Progenitor cell of endocrine pancreas (in vitro differentiated cells): Measurements from ENCODE around the gene GLB1L3. TPM values are rescaled to one million over a fixed set of nuclear protein-coding genes. Genes with fewer than 3 reads are reported as not detected.
"Not testable (repeated sequence)": the region's sequence is repeated elsewhere in the genome, so short reads cannot be mapped to it uniquely, and the experiment has no call there.

Source experiments
- DNase-seq: peaks from one replicate; pipeline ENCODE4 v3.0.0; 2021; ENCODE audit warnings: low spot score; ENCODE audit not compliant: unreplicated experiment
- H3K27ac Mint-ChIP-seq: 2 replicates; pipeline ENCODE4 v1.8.0; 2021; ENCODE audit warnings: mild to moderate bottlenecking, moderate library complexity, mixed read lengths
- H3K27me3 Mint-ChIP-seq: 2 replicates; pipeline ENCODE4 v1.8.0; 2021; ENCODE audit warnings: mixed read lengths
- H3K36me3 Mint-ChIP-seq: 2 replicates; pipeline ENCODE4 v1.8.0; 2022; ENCODE audit warnings: mixed read lengths; ENCODE audit not compliant: insufficient read depth
- H3K4me1 Mint-ChIP-seq: 2 replicates; pipeline ENCODE4 v1.8.0; 2021; ENCODE audit warnings: low read depth, mixed read lengths
- H3K4me3 Mint-ChIP-seq: 2 replicates; pipeline ENCODE4 v1.8.0; 2021; ENCODE audit warnings: low read depth, mild to moderate bottlenecking, moderate library complexity, mixed read lengths
- H3K9me3 Mint-ChIP-seq: 2 replicates; pipeline ENCODE4 v1.8.0; 2021; ENCODE audit warnings: low read depth, mixed read lengths
- total RNA-seq: library from RNA; stranded (reverse); gene quantifications from 2 replicates; pipeline ENCODE4 v1.2.1, GENCODE V29; 2021
- TF ChIP-seq, protein P1 (sequence below): fragments of 200-600 bp; sonication (generic); IDR thresholded peaks from one replicate; pipeline ENCODE4 v1.5.0; 2021; ENCODE audit warnings: antibody characterized with exemption, mild to moderate bottlenecking; ENCODE audit not compliant: unreplicated experiment

The GLB1L3 gene
- total RNA-seq, 1 donor from 2014 or later = not detected

DNA sequence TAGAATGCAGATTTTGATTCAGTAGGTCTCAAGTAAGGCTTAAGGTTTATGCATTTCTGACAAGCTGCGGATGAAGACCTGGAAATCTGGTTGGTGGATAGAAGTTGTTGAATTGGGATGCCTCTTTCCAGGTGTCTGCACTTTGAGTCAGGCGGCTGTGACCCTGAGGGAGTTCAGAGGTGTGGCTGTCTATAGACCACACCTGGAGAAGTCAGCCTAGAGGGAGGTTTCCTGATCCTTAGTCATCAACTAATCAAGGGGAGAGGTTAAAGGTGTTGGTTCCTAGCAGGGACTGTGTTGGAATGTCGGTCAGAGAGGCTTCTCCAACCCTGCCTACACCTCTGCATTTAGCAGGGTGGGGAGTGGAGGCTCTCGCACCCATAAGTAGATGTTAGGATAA, 63.6 kb downstream of the GLB1L3 start:
- H3K4me3 Mint-ChIP-seq = no peak overlapping the region
- no peak for DNase-seq
- no peaks in the 10 kb centered on the region for H3K36me3 Mint-ChIP-seq
- no peaks in the 10 kb centered on the region for H3K4me1 Mint-ChIP-seq
- TF ChIP-seq, protein P1, sequence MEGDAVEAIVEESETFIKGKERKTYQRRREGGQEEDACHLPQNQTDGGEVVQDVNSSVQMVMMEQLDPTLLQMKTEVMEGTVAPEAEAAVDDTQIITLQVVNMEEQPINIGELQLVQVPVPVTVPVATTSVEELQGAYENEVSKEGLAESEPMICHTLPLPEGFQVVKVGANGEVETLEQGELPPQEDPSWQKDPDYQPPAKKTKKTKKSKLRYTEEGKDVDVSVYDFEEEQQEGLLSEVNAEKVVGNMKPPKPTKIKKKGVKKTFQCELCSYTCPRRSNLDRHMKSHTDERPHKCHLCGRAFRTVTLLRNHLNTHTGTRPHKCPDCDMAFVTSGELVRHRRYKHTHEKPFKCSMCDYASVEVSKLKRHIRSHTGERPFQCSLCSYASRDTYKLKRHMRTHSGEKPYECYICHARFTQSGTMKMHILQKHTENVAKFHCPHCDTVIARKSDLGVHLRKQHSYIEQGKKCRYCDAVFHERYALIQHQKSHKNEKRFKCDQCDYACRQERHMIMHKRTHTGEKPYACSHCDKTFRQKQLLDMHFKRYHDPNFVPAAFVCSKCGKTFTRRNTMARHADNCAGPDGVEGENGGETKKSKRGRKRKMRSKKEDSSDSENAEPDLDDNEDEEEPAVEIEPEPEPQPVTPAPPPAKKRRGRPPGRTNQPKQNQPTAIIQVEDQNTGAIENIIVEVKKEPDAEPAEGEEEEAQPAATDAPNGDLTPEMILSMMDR = no peak
- H3K9me3 Mint-ChIP-seq = no peaks in the 10 kb centered on the region
- H3K27ac Mint-ChIP-seq = no peak overlapping the region
- H3K27me3 Mint-ChIP-seq = peaks cover 11% of the 10 kb centered on the region

GRCh38 chr11:134340354-134340964, 64.3 kb downstream of the GLB1L3 start:
- TF ChIP-seq, protein P1 = no peak
- no peak overlapping the region for H3K4me3 Mint-ChIP-seq
- no peak overlapping the region for H3K27ac Mint-ChIP-seq
- H3K27me3 Mint-ChIP-seq = peaks cover 4% of the 10 kb centered on the region
- H3K36me3 Mint-ChIP-seq = no peaks in the 10 kb centered on the region
- no peaks in the 10 kb centered on the region for H3K4me1 Mint-ChIP-seq
- no peak for DNase-seq
- H3K9me3 Mint-ChIP-seq = no peaks in the 10 kb centered on the region

- Mint-ChIP-seq H3K9me3 (no peaks in the 10 kb centered on the region), H3K27me3 (peaks cover 4% of the 10 kb centered on the region), H3K4me1 (no peaks in the 10 kb centered on the region), H3K4me3 (no peak overlapping the region), H3K27ac (no peak overlapping the region), H3K36me3 (no peaks in the 10 kb centered on the region)
- no peak for DNase-seq
- TF ChIP-seq, protein P1 = no peak
Measured at GRCh38 chr11:134341805-134342571, 65.8 kb downstream of the GLB1L3 start.

DNA sequence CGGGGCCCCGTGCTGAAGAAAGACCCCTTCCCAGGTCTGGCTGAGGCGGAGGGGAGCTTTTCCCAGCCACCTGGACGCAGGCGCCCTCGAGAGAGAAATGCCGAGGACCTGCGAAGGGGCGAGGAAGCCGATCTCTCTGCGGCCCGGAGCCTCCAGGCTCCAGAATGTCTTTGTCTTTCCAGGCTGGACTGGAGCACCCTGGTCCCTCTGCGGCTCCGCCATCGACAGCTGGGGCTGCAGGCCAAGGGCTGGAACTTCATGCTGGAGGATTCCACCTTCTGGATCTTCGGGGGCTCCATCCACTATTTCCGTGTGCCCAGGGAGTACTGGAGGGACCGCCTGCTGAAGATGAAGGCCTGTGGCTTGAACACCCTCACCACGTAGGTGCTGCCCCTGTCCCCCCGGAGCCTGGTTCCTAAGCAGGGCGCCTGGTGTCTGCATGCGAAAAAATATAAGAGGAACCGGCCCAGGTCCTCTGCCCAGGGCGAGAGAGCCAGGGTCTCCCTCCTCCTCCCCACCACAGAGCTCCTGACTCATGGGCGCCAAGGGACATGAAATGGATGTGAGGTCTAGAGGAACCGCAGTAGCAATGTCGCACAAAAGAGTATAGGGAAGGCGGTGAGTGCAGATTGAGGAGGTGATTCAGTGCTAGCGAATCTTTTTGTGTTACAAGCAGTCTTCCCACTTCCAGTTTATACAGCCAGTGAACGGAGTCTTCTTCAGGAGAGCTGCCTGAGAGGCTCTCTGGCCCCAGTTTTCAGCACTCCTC, 66.6 kb downstream of the GLB1L3 start:
- no peak for DNase-seq
- Mint-ChIP-seq H3K9me3 (no peaks in the 10 kb centered on the region), H3K4me1 (no peaks in the 10 kb centered on the region), H3K4me3 (no peak overlapping the region), H3K27me3 (peaks cover 4% of the 10 kb centered on the region), H3K27ac (no peak overlapping the region), H3K36me3 (no peaks in the 10 kb centered on the region)
- TF ChIP-seq, protein P1 = no peak

DNA sequence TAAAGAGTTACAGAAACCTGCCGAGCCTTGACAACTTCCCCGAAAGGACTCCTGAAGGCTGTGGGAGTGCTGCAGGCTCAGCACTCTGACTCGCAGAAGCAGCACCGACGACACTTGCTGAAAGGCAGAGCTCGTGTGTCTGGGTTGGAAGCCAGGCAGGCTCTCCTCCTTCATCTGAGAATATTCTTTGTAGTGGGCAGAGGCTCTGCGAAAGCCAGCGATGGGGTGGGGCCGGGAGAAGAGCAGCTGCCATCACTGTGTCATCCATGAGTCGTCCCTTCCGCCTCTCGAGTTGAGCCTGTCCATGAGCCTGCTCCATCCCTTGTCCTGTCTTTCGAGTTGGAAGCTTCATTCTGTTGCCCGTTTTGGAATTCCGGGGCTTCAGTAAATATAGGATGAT, 67.5 kb downstream of the GLB1L3 start:
- no peak for DNase-seq
- peaks cover 4% of the 10 kb centered on the region for H3K27me3 Mint-ChIP-seq
- no peaks in the 10 kb centered on the region for H3K4me1 Mint-ChIP-seq
- no peak overlapping the region for H3K4me3 Mint-ChIP-seq
- H3K9me3 Mint-ChIP-seq = no peaks in the 10 kb centered on the region
- no peaks in the 10 kb centered on the region for H3K36me3 Mint-ChIP-seq
- TF ChIP-seq, protein P1 = no peak
- H3K27ac Mint-ChIP-seq = no peak overlapping the region

GRCh38 chr11:134344497-134345236, 68.5 kb downstream of the GLB1L3 start:
- not testable (repeated sequence) for H3K27ac Mint-ChIP-seq, H3K36me3 Mint-ChIP-seq, H3K4me1 Mint-ChIP-seq, H3K9me3 Mint-ChIP-seq, DNase-seq, H3K27me3 Mint-ChIP-seq, H3K4me3 Mint-ChIP-seq
